IMR-90 (cell line): ENCODE results near the gene CCDC54. TPM values are rescaled to one million over a fixed set of nuclear protein-coding genes. Genes with fewer than 3 reads are reported as not detected.

ENCODE experiments used
- ATAC-seq: fragments of 200-7000 bp; cut with Tn5 transposase; 2 replicates; pipeline ENCODE4 v1.9.1; 2020; ENCODE audit warnings: low read depth, mild to moderate bottlenecking, moderate library complexity
- BruUV-seq: library from RNA; stranded (reverse); fragments of 400-500 nt; replicated peaks from 2 replicates; lab custom pipeline; 2021; lab: Mats Ljungman, UMichigan
- CTCF ChIA-PET: fragments of 300-600 bp; formaldehyde crosslinking; extraction: SDS; loops from one replicate; lab custom pipeline; 2021; ENCODE audit warnings: antibody characterized with exemption; lab: Yijun Ruan, JAX
- POLR2A ChIA-PET: fragments of 300-600 bp; sonication (Branson Sonifier 250); formaldehyde crosslinking; loops from one replicate; lab custom pipeline; 2022; ENCODE audit warnings: antibody characterized with exemption; ENCODE audit not compliant: unreplicated experiment; lab: Charles Lee
- DNase-seq: peaks from one replicate; pipeline ENCODE4 v3.0.0; 2013
- H2AFZ ChIP-seq: replicated peaks from 2 replicates; pipeline ENCODE3; 2013; ENCODE audit warnings: low read length, mild to moderate bottlenecking; ENCODE audit not compliant: poor library complexity
- H2AK5ac ChIP-seq: 2 replicates; pipeline ENCODE4 v1.6.1; 2013; ENCODE audit warnings: low read depth, low read length, inconsistent platforms
- H2AK9ac ChIP-seq: replicated peaks from 2 replicates; pipeline ENCODE3; 2013; ENCODE audit warnings: mild to moderate bottlenecking, low read depth, low read length, moderate library complexity; ENCODE audit not compliant: poor library complexity
- H2BK120ac ChIP-seq: 2 replicates; pipeline ENCODE4 v1.6.1; 2013; ENCODE audit warnings: low read depth, low read length, inconsistent platforms
- H2BK15ac ChIP-seq: 3 replicates; pipeline ENCODE4 v1.6.1; 2013; ENCODE audit warnings: low read depth, low read length, inconsistent platforms
- H2BK20ac ChIP-seq: 2 replicates; pipeline ENCODE4 v1.6.1; 2013; ENCODE audit warnings: low read depth, mild to moderate bottlenecking, inconsistent platforms, low read length, moderate library complexity
- H2BK5ac ChIP-seq: 2 replicates; pipeline ENCODE4 v1.6.1; 2013; ENCODE audit warnings: mild to moderate bottlenecking, low read depth, low read length, inconsistent platforms; ENCODE audit not compliant: poor library complexity, severe bottlenecking
- H3K14ac ChIP-seq: replicated peaks from 2 replicates; pipeline ENCODE4 v1.6.1; 2013; ENCODE audit warnings: low read depth, low read length, inconsistent platforms
- H3K18ac ChIP-seq: 2 replicates; pipeline ENCODE4 v1.6.1; 2013; ENCODE audit warnings: low read depth, low read length, control low read depth
- H3K23ac ChIP-seq: 2 replicates; pipeline ENCODE4 v1.6.1; 2013; ENCODE audit warnings: low read depth, low read length, inconsistent platforms
- H3K27ac ChIP-seq: 2 replicates; pipeline ENCODE4 v1.5.1; 2013; ENCODE audit warnings: mild to moderate bottlenecking, control low read depth, low read length; ENCODE audit not compliant: insufficient read depth
- H3K27me3 ChIP-seq: 2 replicates; pipeline ENCODE4 v1.6.1; 2013; ENCODE audit warnings: low read length; ENCODE audit not compliant: control insufficient read depth, insufficient read depth
- H3K36me3 ChIP-seq: 2 replicates; pipeline ENCODE4 v1.6.1; 2013; ENCODE audit warnings: low read length, mixed read lengths; ENCODE audit not compliant: control insufficient read depth, insufficient read depth
- H3K4ac ChIP-seq: 2 replicates; pipeline ENCODE4 v1.6.1; 2013; ENCODE audit warnings: low read depth, low read length, inconsistent platforms
- H3K4me1 ChIP-seq: 2 replicates; pipeline ENCODE4 v1.6.1; 2013; ENCODE audit warnings: low read length, mixed read lengths; ENCODE audit not compliant: control insufficient read depth, insufficient read depth
- H3K4me2 ChIP-seq: 2 replicates; pipeline ENCODE4 v1.6.1; 2013; ENCODE audit warnings: low read depth, mild to moderate bottlenecking, control low read depth, low read length, moderate library complexity
- H3K4me3 ChIP-seq: 2 replicates; pipeline ENCODE4 v1.5.1; 2013; ENCODE audit warnings: low read depth, mild to moderate bottlenecking, control low read depth, low read length, moderate library complexity; ENCODE audit not compliant: insufficient read depth
- H3K56ac ChIP-seq: 2 replicates; pipeline ENCODE4 v1.6.1; 2013; ENCODE audit warnings: low read length, inconsistent platforms; ENCODE audit not compliant: insufficient read depth; ENCODE audit errors: extremely low read depth
- H3K79me1 ChIP-seq, 2 experiments: 2 replicates each; pipeline ENCODE4 v1.6.1; 2013; ENCODE audit warnings: low read length in 2 of 2, inconsistent platforms in 1 of 2, low read depth in 1 of 2
- H3K9ac ChIP-seq: 2 replicates; pipeline ENCODE4 v1.6.1; 2013; ENCODE audit warnings: low read depth, low read length, control low read depth
- H3K9me1 ChIP-seq: 2 replicates; pipeline ENCODE4 v1.6.1; 2013; ENCODE audit warnings: low read length, inconsistent platforms; ENCODE audit not compliant: insufficient read depth
- H3K9me3 ChIP-seq: 2 replicates; pipeline ENCODE4 v1.6.1; 2013; ENCODE audit warnings: low read length; ENCODE audit not compliant: control insufficient read depth, insufficient read depth
- H4K20me1 ChIP-seq: 2 replicates; pipeline ENCODE4 v1.6.1; 2013; ENCODE audit warnings: low read length, inconsistent platforms; ENCODE audit not compliant: insufficient read depth
- H4K5ac ChIP-seq: 2 replicates; pipeline ENCODE4 v1.6.1; 2013; ENCODE audit warnings: mild to moderate bottlenecking, low read depth, low read length, control low read depth
- H4K8ac ChIP-seq, 2 experiments: 2 replicates each; pipeline ENCODE4 v1.6.1; 2013; ENCODE audit warnings: low read depth in 2 of 2, low read length in 2 of 2, control low read depth in 1 of 2, inconsistent platforms in 1 of 2
- H4K91ac ChIP-seq: 2 replicates; pipeline ENCODE4 v1.6.1; 2013; ENCODE audit warnings: low read depth, low read length, inconsistent platforms; ENCODE audit not compliant: insufficient read depth
- BHLHE40 ChIP-seq: fragments of 150-350 bp; IDR thresholded peaks from 2 replicates; pipeline ENCODE4 v1.6.1; 2016; ENCODE audit warnings: mild to moderate bottlenecking, low read depth, low read length
- CHD1 ChIP-seq: IDR thresholded peaks from 2 replicates; pipeline ENCODE4 v1.6.1; 2012; ENCODE audit warnings: low read depth, low read length, improper control_type of control experiment
- FOS ChIP-seq: fragments of 150-350 bp; IDR thresholded peaks from 2 replicates; pipeline ENCODE4 v1.6.1; 2016; ENCODE audit warnings: low read depth, low read length
- MAZ ChIP-seq: IDR thresholded peaks from 2 replicates; pipeline ENCODE4 v1.6.1; 2012; ENCODE audit warnings: low read depth, mild to moderate bottlenecking, low read length, improper control_type of control experiment, moderate library complexity, borderline replicate concordance
- POLR2A ChIP-seq: IDR thresholded peaks from 2 replicates; pipeline ENCODE4 v1.6.1; 2012; ENCODE audit warnings: mild to moderate bottlenecking, low read depth, low read length
- RCOR1 ChIP-seq: IDR thresholded peaks from 2 replicates; pipeline ENCODE4 v1.6.1; 2012; ENCODE audit warnings: mild to moderate bottlenecking, low read length, improper control_type of control experiment; ENCODE audit not compliant: insufficient replicate concordance
- SMC3 ChIP-seq: fragments of 150-350 bp; IDR thresholded peaks from 2 replicates; pipeline ENCODE4 v1.6.1; 2016; ENCODE audit warnings: low read depth, mild to moderate bottlenecking, antibody characterized with exemption, low read length, moderate library complexity
- WGBS, 2 experiments: methylation state at CpG; one replicate each; pipeline versions ENCODE4 v1.1.5 to v1.1.7; 2013; ENCODE audit warnings: missing lambda C conversion rate in 2 of 2; ENCODE audit not compliant: insufficient read length in 1 of 2; ENCODE audit errors: extremely low coverage in 2 of 2; 5-methylcytosine and 5-hydroxymethylcytosine counted together
- dilution Hi-C: fragments of 300-500 bp; cut with HindIII; formaldehyde crosslinking; loops from one replicate; pipeline ENCODE4 v1.14.3; 2018; ENCODE audit warnings: low sequenced_read_pairs; ENCODE audit not compliant: unreplicated experiment
- in situ Hi-C: fragments of 300-500 bp; cut with MboI; formaldehyde crosslinking; loops from 3 replicates; pipeline ENCODE4 v1.14.3; 2019; ENCODE audit warnings: low sequenced_read_pairs, inconsistent platforms, mixed read lengths
- intact Hi-C: fragments of 100-400 bp; cut with micrococcal nuclease; formaldehyde crosslinking; loops from 2 replicates; pipeline ENCODE4 v1.10.0; 2022
- polyA plus RNA-seq, 3 experiments: library from polyadenylated mRNA; depleted of rRNA; stranded (reverse); fragments of >200 nt; gene quantifications; 2 replicates each; pipeline ENCODE4 v1.2.3, GENCODE V29; 2012; ENCODE audit warnings: low replicate concordance in 1 of 3
- total RNA-seq: library from RNA; depleted of rRNA; stranded (reverse); fragments of >200 nt; gene quantifications from 2 replicates; pipeline ENCODE4 v1.2.3, GENCODE V29; 2012
- TF ChIP-seq, protein P1 (sequence below): fragments of 150-350 bp; IDR thresholded peaks from 2 replicates; pipeline ENCODE4 v1.6.1; 2017; ENCODE audit warnings: mild to moderate bottlenecking, antibody characterized with exemption, low read length, low read depth
- TF ChIP-seq, protein P2 (sequence below): fragments of 150-350 bp; IDR thresholded peaks from 2 replicates; pipeline ENCODE4 v1.6.1; 2016; ENCODE audit warnings: low read depth, mild to moderate bottlenecking, low read length, moderate library complexity, borderline replicate concordance

Gene CCDC54
- total and polyA plus RNA-seq, 2 of the 4 experiments (the other 2 are of a cell fraction), result not detected

DNA sequence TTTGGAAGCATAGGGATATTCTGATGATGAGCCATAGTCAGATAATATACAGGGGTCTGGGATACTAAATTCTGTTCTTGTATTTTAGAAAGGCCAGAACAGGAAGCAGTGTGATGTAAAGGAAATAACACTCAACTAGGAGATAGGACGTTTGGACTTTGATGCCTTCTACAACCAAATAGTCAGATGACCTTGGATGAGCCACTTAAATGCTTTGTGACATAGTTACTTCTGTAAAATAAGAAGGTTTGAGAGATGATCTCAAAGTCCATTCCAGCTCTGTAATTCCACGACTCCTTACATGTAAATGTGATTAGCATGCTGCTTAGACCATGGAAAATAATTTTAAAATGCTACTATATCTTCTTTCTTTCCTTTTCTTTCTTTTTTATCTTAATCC lies 29.5 kb upstream of the CCDC54 start:
- Histone ChIP-seq H3K56ac (no peak overlapping the region), H2AK5ac (no peak overlapping the region), H3K23ac (no peak overlapping the region), H4K5ac (no peak overlapping the region), H3K4ac (no peak overlapping the region), H4K91ac (no peak overlapping the region), H3K14ac (no peak overlapping the region), H3K36me3 (no peaks in the 10 kb centered on the region), H3K79me1 (no peaks in the 10 kb centered on the region), H4K8ac (no peak overlapping the region), H4K20me1 (no peaks in the 10 kb centered on the region), H2BK5ac (no peak overlapping the region), H3K27ac (no peak overlapping the region), H3K4me2 (no peak overlapping the region), H3K9me1 (no peaks in the 10 kb centered on the region), H3K27me3 (no peaks in the 10 kb centered on the region), H3K9ac (no peak overlapping the region), H3K9me3 (no peaks in the 10 kb centered on the region), H2BK120ac (no peak overlapping the region), H3K4me1 (no peaks in the 10 kb centered on the region), H2AK9ac (no peak overlapping the region), H2BK20ac (no peak overlapping the region), H2BK15ac (no peak overlapping the region), H2AFZ (no peak overlapping the region), H3K18ac (no peak overlapping the region), H3K4me3 (no peak overlapping the region)
- TF ChIP-seq, protein P1, sequence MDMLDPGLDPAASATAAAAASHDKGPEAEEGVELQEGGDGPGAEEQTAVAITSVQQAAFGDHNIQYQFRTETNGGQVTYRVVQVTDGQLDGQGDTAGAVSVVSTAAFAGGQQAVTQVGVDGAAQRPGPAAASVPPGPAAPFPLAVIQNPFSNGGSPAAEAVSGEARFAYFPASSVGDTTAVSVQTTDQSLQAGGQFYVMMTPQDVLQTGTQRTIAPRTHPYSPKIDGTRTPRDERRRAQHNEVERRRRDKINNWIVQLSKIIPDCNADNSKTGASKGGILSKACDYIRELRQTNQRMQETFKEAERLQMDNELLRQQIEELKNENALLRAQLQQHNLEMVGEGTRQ, result no peak
- TF ChIP-seq BHLHE40 (no peak), SMC3 (no peak), MAZ (no peak), POLR2A (no peak), CHD1 (no peak), FOS (no peak), RCOR1 (no peak)
- TF ChIP-seq, protein P2, sequence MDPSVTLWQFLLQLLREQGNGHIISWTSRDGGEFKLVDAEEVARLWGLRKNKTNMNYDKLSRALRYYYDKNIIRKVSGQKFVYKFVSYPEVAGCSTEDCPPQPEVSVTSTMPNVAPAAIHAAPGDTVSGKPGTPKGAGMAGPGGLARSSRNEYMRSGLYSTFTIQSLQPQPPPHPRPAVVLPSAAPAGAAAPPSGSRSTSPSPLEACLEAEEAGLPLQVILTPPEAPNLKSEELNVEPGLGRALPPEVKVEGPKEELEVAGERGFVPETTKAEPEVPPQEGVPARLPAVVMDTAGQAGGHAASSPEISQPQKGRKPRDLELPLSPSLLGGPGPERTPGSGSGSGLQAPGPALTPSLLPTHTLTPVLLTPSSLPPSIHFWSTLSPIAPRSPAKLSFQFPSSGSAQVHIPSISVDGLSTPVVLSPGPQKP, result no peak
- intact Hi-C loops, result no loop called here
- dilution Hi-C loops, result no loop called here
- in situ Hi-C loops, result no loop called here
- no peak for ATAC-seq
- BruUV-seq, result no TSS peak
- ChIA-PET POLR2A (no interaction called here), CTCF (no interaction called here)
- WGBS, 2 experiments, result no CpG with 5 or more reads among the region's 2 CpGs
- no peak for DNase-seq
